ENCODE data around the gene HS3ST6.

HS3ST6 gene

DNA sequence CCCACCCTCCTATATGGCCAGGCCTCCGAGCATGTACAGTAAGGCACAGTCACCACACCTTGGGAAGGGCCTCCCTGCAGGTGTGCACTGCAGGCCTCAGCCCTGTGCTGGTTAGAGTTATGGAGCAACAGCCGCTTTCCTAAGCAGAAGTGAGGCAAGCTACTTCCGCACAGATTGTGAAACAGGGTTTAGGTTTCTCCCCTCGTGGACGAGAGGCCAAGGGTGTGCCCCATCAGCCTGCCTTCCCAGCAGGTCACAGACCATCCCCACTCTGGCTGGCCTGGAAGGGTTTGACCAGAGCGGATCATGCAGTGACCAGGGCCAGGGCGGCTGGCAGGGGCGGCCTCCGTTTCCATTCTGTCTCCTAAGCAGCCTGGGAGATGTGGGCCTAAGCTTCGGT, 20.1 kb upstream of the HS3ST6 start:
- TF ChIP-seq, protein P1, sequence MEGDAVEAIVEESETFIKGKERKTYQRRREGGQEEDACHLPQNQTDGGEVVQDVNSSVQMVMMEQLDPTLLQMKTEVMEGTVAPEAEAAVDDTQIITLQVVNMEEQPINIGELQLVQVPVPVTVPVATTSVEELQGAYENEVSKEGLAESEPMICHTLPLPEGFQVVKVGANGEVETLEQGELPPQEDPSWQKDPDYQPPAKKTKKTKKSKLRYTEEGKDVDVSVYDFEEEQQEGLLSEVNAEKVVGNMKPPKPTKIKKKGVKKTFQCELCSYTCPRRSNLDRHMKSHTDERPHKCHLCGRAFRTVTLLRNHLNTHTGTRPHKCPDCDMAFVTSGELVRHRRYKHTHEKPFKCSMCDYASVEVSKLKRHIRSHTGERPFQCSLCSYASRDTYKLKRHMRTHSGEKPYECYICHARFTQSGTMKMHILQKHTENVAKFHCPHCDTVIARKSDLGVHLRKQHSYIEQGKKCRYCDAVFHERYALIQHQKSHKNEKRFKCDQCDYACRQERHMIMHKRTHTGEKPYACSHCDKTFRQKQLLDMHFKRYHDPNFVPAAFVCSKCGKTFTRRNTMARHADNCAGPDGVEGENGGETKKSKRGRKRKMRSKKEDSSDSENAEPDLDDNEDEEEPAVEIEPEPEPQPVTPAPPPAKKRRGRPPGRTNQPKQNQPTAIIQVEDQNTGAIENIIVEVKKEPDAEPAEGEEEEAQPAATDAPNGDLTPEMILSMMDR (IDR thresholded peaks at IDR 0.05): no peak
- Mint-ChIP-seq H3K4me3 (no peak overlapping the region), H3K36me3 (ENCODE audit: low read depth) (peaks cover 6% of the 10 kb centered on the region), H3K9me3 (no peaks in the 10 kb centered on the region), H3K4me1 (peaks cover 40% of the 10 kb centered on the region), H3K27ac (no peak overlapping the region), H3K27me3 (ENCODE audit: low read depth, poor library complexity) (no peaks in the 10 kb centered on the region)
- DNase-seq: no peak

DNA sequence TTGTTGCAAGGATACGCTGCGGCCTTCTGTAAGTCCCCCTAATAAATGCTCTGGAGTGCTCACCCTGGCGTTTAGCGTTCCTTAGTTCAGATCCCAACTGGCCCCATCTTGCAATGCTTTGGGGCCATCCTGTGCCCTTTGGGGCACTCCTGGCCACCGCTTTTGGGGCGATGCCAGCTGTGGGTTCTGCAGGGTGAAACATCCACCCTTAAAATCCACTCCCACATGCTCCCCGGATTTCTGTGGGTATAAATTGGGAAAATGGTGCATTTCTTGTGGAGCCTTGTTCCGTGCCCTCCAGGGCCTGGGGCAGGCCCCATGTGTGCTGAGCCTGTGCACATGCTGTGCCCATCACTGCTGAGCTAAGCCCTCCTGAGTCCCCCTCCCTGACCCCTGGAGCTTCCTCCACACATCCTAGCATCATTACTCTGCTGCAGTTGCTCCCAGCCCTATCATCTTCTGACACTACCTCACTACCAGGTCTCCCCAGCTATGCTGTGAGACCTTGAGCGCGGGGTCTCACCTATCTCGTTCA, 18.8 kb upstream of the HS3ST6 start:
- H3K36me3 Mint-ChIP-seq (ENCODE audit: low read depth): peaks cover 6% of the 10 kb centered on the region
- DNase-seq: no peak
- peaks cover 4% of the 10 kb centered on the region for H3K27me3 Mint-ChIP-seq (ENCODE audit: low read depth, poor library complexity)
- no peak overlapping the region for H3K4me3 Mint-ChIP-seq
- H3K27ac Mint-ChIP-seq: no peak overlapping the region
- TF ChIP-seq, protein P1 (IDR thresholded peaks at IDR 0.05): no peak
- H3K4me1 Mint-ChIP-seq: peaks cover 38% of the 10 kb centered on the region
- H3K9me3 Mint-ChIP-seq: no peaks in the 10 kb centered on the region

DNA sequence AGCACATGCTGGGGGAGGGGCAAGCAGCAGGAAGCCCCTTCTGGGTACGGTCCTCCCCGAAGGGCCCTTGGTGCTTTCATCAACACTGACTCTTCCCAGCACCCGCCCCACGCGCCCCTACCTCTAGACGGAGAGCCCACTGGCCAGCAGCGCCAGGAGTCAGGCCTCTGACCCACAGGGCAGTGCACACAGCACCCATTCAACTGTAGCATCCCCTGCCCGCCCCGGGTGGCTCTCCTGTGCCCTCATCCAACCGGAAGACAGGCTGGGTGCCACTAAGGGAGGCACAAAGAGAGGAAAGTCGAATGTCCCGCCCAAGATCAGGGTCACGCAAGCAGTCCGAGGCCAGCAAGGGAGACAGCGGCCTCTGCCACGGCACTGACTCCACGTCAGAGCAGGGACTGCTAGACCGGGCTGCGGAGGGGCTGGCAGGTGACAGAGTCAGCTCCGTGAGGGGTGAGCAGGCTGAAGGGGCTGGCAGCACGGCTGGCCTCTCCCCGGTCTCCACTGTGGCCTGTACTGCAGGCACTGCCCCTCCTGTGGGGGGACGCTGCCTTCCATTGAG, 15.0 kb upstream of the HS3ST6 start:
- Mint-ChIP-seq H3K4me3 (no peak overlapping the region), H3K4me1 (peaks cover 13% of the 10 kb centered on the region), H3K36me3 (ENCODE audit: low read depth) (peaks cover 6% of the 10 kb centered on the region), H3K27me3 (ENCODE audit: low read depth, poor library complexity) (peaks cover 10% of the 10 kb centered on the region), H3K9me3 (no peaks in the 10 kb centered on the region), H3K27ac (no peak overlapping the region)
- TF ChIP-seq, protein P1 (IDR thresholded peaks at IDR 0.05): no peak
- DNase-seq: no peak

DNA sequence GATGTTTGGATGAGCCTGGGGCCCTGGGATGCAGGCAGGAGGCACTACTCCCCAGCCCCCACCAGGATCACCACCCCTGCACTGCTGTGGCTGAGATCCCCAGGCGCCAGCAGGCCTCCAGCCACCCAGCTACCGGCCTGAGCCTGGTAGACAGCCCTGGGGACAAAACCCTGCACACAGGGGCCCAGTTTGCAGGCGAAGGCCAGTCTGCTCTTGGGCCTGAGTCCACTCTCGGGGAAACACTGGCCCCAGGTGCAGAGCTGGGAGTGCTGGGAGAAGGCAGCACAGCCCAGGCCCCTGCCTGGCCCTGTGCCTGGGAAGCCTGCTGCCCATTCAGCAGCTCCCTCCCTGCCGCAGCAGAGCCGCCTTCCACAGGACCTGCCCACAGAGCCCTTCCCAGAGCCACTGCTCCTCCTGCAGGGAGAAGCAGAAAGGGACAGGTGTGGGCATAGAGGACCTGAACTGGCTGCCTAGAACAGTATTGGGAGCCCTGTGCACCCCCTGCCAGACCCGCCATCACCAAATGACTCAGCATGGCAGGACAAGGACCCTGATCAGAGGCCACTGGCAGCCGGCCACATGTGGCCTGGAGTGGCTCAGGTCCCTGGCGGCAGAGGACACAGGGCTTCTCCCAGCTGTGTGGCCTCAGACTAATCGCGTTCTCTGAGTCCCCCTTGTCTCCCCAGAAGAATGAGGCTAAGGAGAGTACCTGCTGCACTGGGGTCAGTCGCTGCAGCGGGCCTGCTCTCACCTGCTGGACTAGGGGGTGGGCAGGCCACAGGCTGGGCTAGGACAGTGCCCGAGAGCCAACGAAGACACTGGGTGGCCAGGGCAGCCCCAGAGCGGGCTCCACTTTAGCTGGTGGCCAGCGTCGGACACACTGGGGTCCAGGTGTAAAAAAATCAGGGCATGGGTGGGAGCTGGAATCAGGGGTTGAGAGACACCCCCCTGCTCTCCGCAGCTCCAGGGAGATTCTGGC, 14.1 kb upstream of the HS3ST6 start:
- Mint-ChIP-seq H3K9me3 (no peaks in the 10 kb centered on the region), H3K36me3 (ENCODE audit: low read depth) (peaks cover 6% of the 10 kb centered on the region), H3K4me1 (peaks cover 16% of the 10 kb centered on the region), H3K4me3 (no peak overlapping the region), H3K27me3 (ENCODE audit: low read depth, poor library complexity) (peaks cover 11% of the 10 kb centered on the region), H3K27ac (no peak overlapping the region)
- DNase-seq: no peak
- TF ChIP-seq, protein P1 (IDR thresholded peaks at IDR 0.05): no peak

DNA sequence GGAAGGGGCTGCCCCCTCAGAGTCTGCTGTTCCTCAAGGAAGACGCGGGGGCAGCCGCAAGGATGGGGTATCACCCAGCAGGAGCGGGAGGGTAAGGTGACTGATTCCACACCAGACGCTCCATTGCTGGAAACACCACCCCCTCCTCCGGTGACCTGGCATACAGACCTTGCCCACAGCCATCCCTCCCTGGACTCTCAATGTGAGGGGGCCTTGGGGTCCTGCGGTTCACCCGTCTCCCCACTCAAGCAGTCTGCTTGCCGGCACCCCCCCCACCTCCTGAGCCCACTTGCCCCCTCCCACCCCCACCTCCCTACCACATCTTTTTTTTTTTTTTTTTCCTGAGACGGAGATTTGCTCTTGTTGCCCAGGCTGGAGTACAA, 12.1 kb upstream of the HS3ST6 start:
- no peak for DNase-seq
- Mint-ChIP-seq H3K27me3 (ENCODE audit: low read depth, poor library complexity) (peaks cover 14% of the 10 kb centered on the region), H3K4me1 (peaks cover 23% of the 10 kb centered on the region), H3K4me3 (no peak overlapping the region), H3K36me3 (ENCODE audit: low read depth) (no peaks in the 10 kb centered on the region), H3K27ac (no peak overlapping the region), H3K9me3 (no peaks in the 10 kb centered on the region)
- TF ChIP-seq, protein P1 (IDR thresholded peaks at IDR 0.05): no peak

Measured in nephron progenitor cell (in vitro differentiated cells).